Measurements from ENCODE around the gene TMPRSS15.

The TMPRSS15 gene

DNA sequence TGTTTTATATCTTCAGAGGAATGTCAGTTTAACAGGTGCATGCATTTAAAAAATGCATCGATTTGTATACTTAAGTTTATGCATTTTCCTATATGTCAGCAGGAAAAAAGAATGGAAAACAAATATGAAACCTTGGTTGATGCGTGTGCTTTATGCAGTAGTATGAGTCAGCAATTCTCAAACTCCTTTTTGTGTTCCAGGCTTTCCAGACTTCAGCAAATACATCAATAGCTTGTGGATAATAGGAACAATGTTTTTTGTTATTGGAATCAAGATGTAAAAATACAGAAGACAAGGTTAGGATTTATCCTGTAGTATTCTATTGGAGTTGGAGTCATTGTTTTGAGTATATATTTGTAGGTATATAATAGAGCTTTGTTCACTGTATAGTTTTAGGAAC is 113.7 kb downstream of the TMPRSS15 start:
- no peak overlapping the region for H3K4me3 ChIP-seq (ENCODE audit: severe bottlenecking)
- TF ChIP-seq, protein P1, sequence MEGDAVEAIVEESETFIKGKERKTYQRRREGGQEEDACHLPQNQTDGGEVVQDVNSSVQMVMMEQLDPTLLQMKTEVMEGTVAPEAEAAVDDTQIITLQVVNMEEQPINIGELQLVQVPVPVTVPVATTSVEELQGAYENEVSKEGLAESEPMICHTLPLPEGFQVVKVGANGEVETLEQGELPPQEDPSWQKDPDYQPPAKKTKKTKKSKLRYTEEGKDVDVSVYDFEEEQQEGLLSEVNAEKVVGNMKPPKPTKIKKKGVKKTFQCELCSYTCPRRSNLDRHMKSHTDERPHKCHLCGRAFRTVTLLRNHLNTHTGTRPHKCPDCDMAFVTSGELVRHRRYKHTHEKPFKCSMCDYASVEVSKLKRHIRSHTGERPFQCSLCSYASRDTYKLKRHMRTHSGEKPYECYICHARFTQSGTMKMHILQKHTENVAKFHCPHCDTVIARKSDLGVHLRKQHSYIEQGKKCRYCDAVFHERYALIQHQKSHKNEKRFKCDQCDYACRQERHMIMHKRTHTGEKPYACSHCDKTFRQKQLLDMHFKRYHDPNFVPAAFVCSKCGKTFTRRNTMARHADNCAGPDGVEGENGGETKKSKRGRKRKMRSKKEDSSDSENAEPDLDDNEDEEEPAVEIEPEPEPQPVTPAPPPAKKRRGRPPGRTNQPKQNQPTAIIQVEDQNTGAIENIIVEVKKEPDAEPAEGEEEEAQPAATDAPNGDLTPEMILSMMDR (IDR thresholded peaks at IDR 0.05; ENCODE audit: poor library complexity, severe bottlenecking), result no peak
- ATAC-seq (ENCODE audit: low read depth), result no peak

DNA sequence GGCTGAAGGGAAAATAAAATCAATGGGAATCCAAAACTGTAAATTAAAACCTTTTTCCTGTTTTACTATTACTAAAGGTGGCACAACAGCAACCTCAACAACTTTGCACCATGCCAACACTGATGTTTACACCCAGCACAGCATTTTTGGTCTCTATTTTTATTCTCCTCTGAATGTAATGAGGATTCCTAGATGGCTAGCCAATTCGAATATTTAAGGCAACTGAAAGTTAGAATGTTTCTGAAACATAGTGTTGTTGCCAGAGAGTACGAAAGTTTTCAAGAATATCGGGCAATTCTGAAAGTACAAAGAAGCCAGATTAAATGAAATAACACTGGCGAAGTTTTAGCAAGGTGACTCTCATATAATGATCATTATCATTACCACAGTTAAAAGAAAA is 118.2 kb downstream of the TMPRSS15 start:
- Histone ChIP-seq H3K36me3 (ENCODE audit: low read depth) (no peaks in the 10 kb centered on the region), H3K27me3 (ENCODE audit: insufficient read depth, poor library complexity, severe bottlenecking) (no peaks in the 10 kb centered on the region), H3K27ac (ENCODE audit: poor library complexity, severe bottlenecking) (no peak overlapping the region), H3K9me3 (ENCODE audit: severe bottlenecking) (no peaks in the 10 kb centered on the region), H3K4me1 (ENCODE audit: insufficient read depth, poor library complexity, severe bottlenecking) (no peaks in the 10 kb centered on the region), H3K4me3 (ENCODE audit: severe bottlenecking) (no peak overlapping the region)
- ATAC-seq (ENCODE audit: low read depth) (no peak), DNase-seq (ENCODE audit: low spot score) (no peak)
- TF ChIP-seq, protein P1 (IDR thresholded peaks at IDR 0.05; ENCODE audit: poor library complexity, severe bottlenecking), result no peak

More for the DNA sequence above, 113.7 kb downstream of the TMPRSS15 start:
- H3K27me3 ChIP-seq (ENCODE audit: insufficient read depth, poor library complexity, severe bottlenecking), result no peaks in the 10 kb centered on the region
- no peaks in the 10 kb centered on the region for H3K36me3 ChIP-seq (ENCODE audit: low read depth)
- H3K27ac ChIP-seq (ENCODE audit: poor library complexity, severe bottlenecking), result no peak overlapping the region
- DNase-seq (ENCODE audit: low spot score), result no peak
- H3K4me1 ChIP-seq (ENCODE audit: insufficient read depth, poor library complexity, severe bottlenecking), result no peaks in the 10 kb centered on the region
- H3K9me3 ChIP-seq (ENCODE audit: severe bottlenecking), result no peaks in the 10 kb centered on the region

DNA sequence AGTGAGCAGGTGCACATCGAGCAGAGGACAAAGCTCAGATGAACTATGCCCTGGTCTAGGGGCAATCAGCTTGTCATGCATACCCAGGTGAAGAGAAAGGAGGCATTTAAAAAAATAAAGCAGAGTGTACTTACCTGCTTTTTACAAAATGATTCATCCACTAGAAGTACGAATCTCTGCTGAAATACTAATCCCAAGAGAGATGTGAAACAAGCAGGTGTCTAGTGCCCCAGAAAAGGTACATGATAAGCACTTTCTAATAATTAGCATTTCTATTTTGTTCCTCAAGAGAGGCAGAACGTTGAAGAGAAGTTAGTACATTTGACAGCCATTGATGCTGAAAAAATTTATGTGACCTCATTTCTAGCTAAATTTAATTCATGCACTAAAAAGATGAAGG is 127.8 kb downstream of the TMPRSS15 start:
- no peak for ATAC-seq (ENCODE audit: low read depth)
- TF ChIP-seq, protein P1 (IDR thresholded peaks at IDR 0.05; ENCODE audit: poor library complexity, severe bottlenecking), result no peak
- H3K27ac ChIP-seq (ENCODE audit: poor library complexity, severe bottlenecking), result no peak overlapping the region

DNA sequence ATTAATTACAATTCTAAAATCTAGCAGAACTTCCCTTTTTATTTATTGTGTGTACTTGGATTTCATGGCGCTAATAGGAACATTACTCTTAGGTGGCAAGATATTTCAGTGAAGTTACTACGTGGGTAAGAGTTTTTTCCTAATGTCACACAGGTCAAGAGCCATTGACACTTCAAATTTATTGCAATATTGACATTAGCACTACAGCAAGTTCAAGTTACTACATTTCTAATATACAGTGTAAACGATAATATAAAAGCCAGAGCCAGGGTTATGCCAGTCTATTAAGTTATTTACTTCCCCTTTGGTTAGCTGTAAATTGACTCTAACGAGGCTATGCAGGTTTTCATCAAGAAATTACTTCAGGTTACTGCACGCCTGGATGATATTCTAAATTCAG is 129.2 kb downstream of the TMPRSS15 start:
- H3K4me1 ChIP-seq (ENCODE audit: insufficient read depth, poor library complexity, severe bottlenecking), result no peaks in the 10 kb centered on the region

More for the DNA sequence above, 127.8 kb downstream of the TMPRSS15 start:
- DNase-seq (ENCODE audit: low spot score), result no peak
- Histone ChIP-seq H3K9me3 (ENCODE audit: severe bottlenecking) (no peaks in the 10 kb centered on the region), H3K36me3 (ENCODE audit: low read depth) (no peaks in the 10 kb centered on the region), H3K4me3 (ENCODE audit: severe bottlenecking) (no peak overlapping the region), H3K27me3 (ENCODE audit: insufficient read depth, poor library complexity, severe bottlenecking) (peaks cover 7% of the 10 kb centered on the region), H3K4me1 (ENCODE audit: insufficient read depth, poor library complexity, severe bottlenecking) (no peaks in the 10 kb centered on the region)

DNA sequence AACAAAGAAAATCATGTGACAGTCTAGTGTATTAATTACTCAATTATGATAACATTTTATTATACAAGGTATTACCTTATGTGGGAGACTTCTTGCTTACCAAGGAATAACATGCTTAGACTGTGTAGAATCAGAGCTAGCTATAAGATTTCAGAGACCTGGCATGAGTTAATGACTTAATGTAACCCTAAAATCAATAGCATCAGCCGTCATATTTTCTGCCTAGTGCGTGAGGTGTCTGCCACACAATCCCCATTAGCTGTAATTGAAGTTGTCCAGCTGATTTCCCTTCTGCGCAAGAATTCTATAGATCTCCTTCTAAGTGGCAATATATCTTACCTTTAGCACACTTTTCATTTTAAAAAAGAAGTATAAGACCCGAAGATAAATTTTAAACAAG is 130.2 kb downstream of the TMPRSS15 start:
- H3K4me3 ChIP-seq (ENCODE audit: severe bottlenecking), result no peak overlapping the region
- no peak overlapping the region for H3K27ac ChIP-seq (ENCODE audit: poor library complexity, severe bottlenecking)
- ATAC-seq (ENCODE audit: low read depth), result no peak
- no peak for DNase-seq (ENCODE audit: low spot score)
- peaks cover 7% of the 10 kb centered on the region for H3K27me3 ChIP-seq (ENCODE audit: insufficient read depth, poor library complexity, severe bottlenecking)
- TF ChIP-seq, protein P1 (IDR thresholded peaks at IDR 0.05; ENCODE audit: poor library complexity, severe bottlenecking), result no peak
- no peaks in the 10 kb centered on the region for H3K4me1 ChIP-seq (ENCODE audit: insufficient read depth, poor library complexity, severe bottlenecking)
- no peaks in the 10 kb centered on the region for H3K9me3 ChIP-seq (ENCODE audit: severe bottlenecking)
- H3K36me3 ChIP-seq (ENCODE audit: low read depth), result no peaks in the 10 kb centered on the region

More for the DNA sequence above, 129.2 kb downstream of the TMPRSS15 start:
- ATAC-seq (ENCODE audit: low read depth), result no peak
- no peak overlapping the region for H3K4me3 ChIP-seq (ENCODE audit: severe bottlenecking)
- TF ChIP-seq, protein P1 (IDR thresholded peaks at IDR 0.05; ENCODE audit: poor library complexity, severe bottlenecking), result no peak
- H3K27ac ChIP-seq (ENCODE audit: poor library complexity, severe bottlenecking), result no peak overlapping the region
- peaks cover 7% of the 10 kb centered on the region for H3K27me3 ChIP-seq (ENCODE audit: insufficient read depth, poor library complexity, severe bottlenecking)
- no peak for DNase-seq (ENCODE audit: low spot score)
- H3K36me3 ChIP-seq (ENCODE audit: low read depth), result no peaks in the 10 kb centered on the region
- no peaks in the 10 kb centered on the region for H3K9me3 ChIP-seq (ENCODE audit: severe bottlenecking)
